Duodenal mucosa (tissue), 2 donors: ENCODE measurements around the gene FADD.
A peak's percentile ranks its signal among the peaks of the same experiment; 100 is the strongest.

Source experiments
- H3K27ac ChIP-seq: one replicate; pipeline ENCODE4 v1.7.0; 2013; ENCODE audit warnings: low read depth, low read length
- H3K27me3 ChIP-seq, 2 donors: one replicate each; pipeline ENCODE4 v1.7.0; 2013; ENCODE audit warnings: low read length in 2 of 2, control low read depth in 1 of 2; ENCODE audit not compliant: insufficient read depth in 2 of 2, control insufficient read depth in 1 of 2
- H3K36me3 ChIP-seq, 2 donors: one replicate each; pipeline ENCODE4 v1.7.0; 2013; ENCODE audit warnings: low read length in 2 of 2, control low read depth in 1 of 2; ENCODE audit not compliant: insufficient read depth in 2 of 2, control insufficient read depth in 1 of 2
- H3K4me1 ChIP-seq, 2 donors: one replicate each; pipeline ENCODE4 v1.7.0; 2013; ENCODE audit warnings: low read length in 2 of 2, control low read depth in 1 of 2; ENCODE audit not compliant: insufficient read depth in 2 of 2, control insufficient read depth in 1 of 2
- H3K4me3 ChIP-seq, 2 donors: one replicate each; pipeline ENCODE4 v1.7.0; 2013; ENCODE audit warnings: low read length in 2 of 2, low read depth in 1 of 2
- H3K9ac ChIP-seq, 2 donors: one replicate each; pipeline ENCODE4 v1.7.0; 2013; ENCODE audit warnings: low read length in 2 of 2, low read depth in 1 of 2
- H3K9me3 ChIP-seq, 2 donors: one replicate each; pipeline ENCODE4 v1.7.0; 2013; ENCODE audit warnings: low read length in 2 of 2, control low read depth in 1 of 2; ENCODE audit not compliant: control insufficient read depth in 1 of 2

Gene FADD

GRCh38 chr11:70205049-70205725, 2.1 kb downstream of the FADD start:
- Histone ChIP-seq H3K36me3 (peaks cover 38 to 46% of the 10 kb centered on the region in 2 donors), H3K4me1 (peaks cover 27 to 41% of the 10 kb centered on the region in 2 donors), H3K27ac (no peak overlapping the region), H3K9ac (peak overlapping the region in 1 of 2 donors; percentile 97), H3K27me3 (no peaks in the 10 kb centered on the region), H3K4me3 (peak overlapping the region; percentile 96 to 98), H3K9me3 (no peaks in the 10 kb centered on the region)

GRCh38 chr11:70205766-70206165, 2.7 kb downstream of the FADD start:
- Histone ChIP-seq H3K9ac (no peak overlapping the region), H3K36me3 (peaks cover 38 to 46% of the 10 kb centered on the region in 2 donors), H3K9me3 (no peaks in the 10 kb centered on the region), H3K4me3 (no peak overlapping the region), H3K4me1 (peaks cover 27 to 41% of the 10 kb centered on the region in 2 donors), H3K27me3 (no peaks in the 10 kb centered on the region), H3K27ac (no peak overlapping the region)

- Histone ChIP-seq H3K27me3 (no peaks in the 10 kb centered on the region), H3K9me3 (no peaks in the 10 kb centered on the region), H3K4me3 (no peak overlapping the region), H3K9ac (no peak overlapping the region), H3K4me1 (peaks cover 27 to 41% of the 10 kb centered on the region in 2 donors), H3K36me3 (peaks cover 38 to 46% of the 10 kb centered on the region in 2 donors), H3K27ac (no peak overlapping the region)
These were observed 3.3 kb downstream of the FADD start for GRCh38 chr11:70206226-70206981.

GRCh38 chr11:70206982-70207376, 3.9 kb downstream of the FADD start:
- no peak overlapping the region for H3K4me3 ChIP-seq
- no peak overlapping the region for H3K9ac ChIP-seq
- no peaks in the 10 kb centered on the region for H3K9me3 ChIP-seq
- H3K4me1 ChIP-seq: peaks cover 27 to 41% of the 10 kb centered on the region in 2 donors
- peaks cover 38 to 46% of the 10 kb centered on the region in 2 donors for H3K36me3 ChIP-seq
- no peaks in the 10 kb centered on the region for H3K27me3 ChIP-seq
- no peak overlapping the region for H3K27ac ChIP-seq

GRCh38 chr11:70207531-70208131, 4.5 kb downstream of the FADD start:
- no peak overlapping the region for H3K9ac ChIP-seq
- no peak overlapping the region for H3K27ac ChIP-seq
- no peaks in the 10 kb centered on the region for H3K9me3 ChIP-seq
- H3K36me3 ChIP-seq: peaks cover 38 to 46% of the 10 kb centered on the region in 2 donors
- peaks cover 27 to 40% of the 10 kb centered on the region in 2 donors for H3K4me1 ChIP-seq
- no peaks in the 10 kb centered on the region for H3K27me3 ChIP-seq
- no peak overlapping the region for H3K4me3 ChIP-seq

- Histone ChIP-seq H3K27ac (no peak overlapping the region), H3K4me3 (no peak overlapping the region), H3K4me1 (peaks cover 17 to 36% of the 10 kb centered on the region in 2 donors), H3K9ac (no peak overlapping the region), H3K9me3 (no peaks in the 10 kb centered on the region), H3K27me3 (no peaks in the 10 kb centered on the region), H3K36me3 (peaks cover 38 to 46% of the 10 kb centered on the region in 2 donors)
These were observed 6.4 kb downstream of the FADD start for GRCh38 chr11:70209391-70209912.

- H3K4me3 ChIP-seq: no peak overlapping the region
- no peak overlapping the region for H3K9ac ChIP-seq
- no peaks in the 10 kb centered on the region for H3K9me3 ChIP-seq
- no peaks in the 10 kb centered on the region for H3K27me3 ChIP-seq
- H3K4me1 ChIP-seq: peaks cover 10 to 30% of the 10 kb centered on the region in 2 donors
- H3K36me3 ChIP-seq: peaks cover 38 to 43% of the 10 kb centered on the region in 2 donors
- H3K27ac ChIP-seq: no peak overlapping the region
These were observed 7.0 kb downstream of the FADD start for GRCh38 chr11:70210051-70210501.

GRCh38 chr11:70210530-70210929, 7.4 kb downstream of the FADD start:
- Histone ChIP-seq H3K4me1 (peaks cover 6 to 25% of the 10 kb centered on the region in 2 donors), H3K27ac (no peak overlapping the region), H3K9ac (no peak overlapping the region), H3K4me3 (no peak overlapping the region), H3K9me3 (no peaks in the 10 kb centered on the region), H3K27me3 (no peaks in the 10 kb centered on the region), H3K36me3 (peaks cover 34 to 40% of the 10 kb centered on the region in 2 donors)

- peak overlapping the region; percentile 43 to 47 for H3K9ac ChIP-seq
- H3K9me3 ChIP-seq: no peaks in the 10 kb centered on the region
- H3K36me3 ChIP-seq: peaks cover 18 to 22% of the 10 kb centered on the region in 2 donors
- peak overlapping the region; percentile 35 to 65 for H3K4me3 ChIP-seq
- H3K4me1 ChIP-seq: peaks cover 4 to 10% of the 10 kb centered on the region in 2 donors
- no peaks in the 10 kb centered on the region for H3K27me3 ChIP-seq
- no peak overlapping the region for H3K27ac ChIP-seq
These were observed 9.2 kb downstream of the FADD start for GRCh38 chr11:70212227-70212811.
